Mammary epithelial cell (primary cell): Measurements from ENCODE around the gene TEX29.

ENCODE experiments used
- EZH2 ChIP-seq: IDR thresholded peaks from 2 replicates; pipeline ENCODE4 v1.6.1; 2012; ENCODE audit warnings: low read length, inconsistent platforms, borderline replicate concordance
- TF ChIP-seq, protein P1 (sequence below), 2 donors: IDR thresholded peaks in 1 of 2; conservative IDR thresholded peaks in 1 of 2; 2 replicates each; pipeline ENCODE4 v1.5.1; 2011 to 2012; ENCODE audit warnings: inconsistent platforms in 2 of 2, low read length in 2 of 2, mild to moderate bottlenecking in 2 of 2, control low read depth in 1 of 2, low read depth in 1 of 2; ENCODE audit not compliant: insufficient read depth in 1 of 2; ENCODE audit errors: extremely low read depth in 1 of 2

DNA sequence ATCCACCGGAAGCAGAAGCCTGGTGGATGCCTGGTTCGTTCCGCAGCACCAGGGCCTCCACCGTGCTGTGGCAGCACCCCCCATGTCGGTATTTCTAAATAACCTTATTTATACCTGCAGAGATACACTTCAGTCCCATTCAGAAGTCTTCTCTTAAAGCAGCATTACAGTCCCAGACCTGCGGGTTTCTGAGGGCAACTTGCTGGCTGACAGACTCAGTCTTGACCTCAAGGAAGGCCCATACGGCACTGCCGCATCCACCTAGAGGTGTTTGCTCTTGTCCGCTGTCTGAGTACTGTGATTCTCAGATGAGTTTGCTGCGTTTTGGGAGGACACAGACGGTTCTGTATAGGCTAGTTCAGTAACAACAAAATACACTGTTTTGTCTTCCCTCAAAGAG is 16.9 kb upstream of the TEX29 start:
- TF ChIP-seq, protein P1, sequence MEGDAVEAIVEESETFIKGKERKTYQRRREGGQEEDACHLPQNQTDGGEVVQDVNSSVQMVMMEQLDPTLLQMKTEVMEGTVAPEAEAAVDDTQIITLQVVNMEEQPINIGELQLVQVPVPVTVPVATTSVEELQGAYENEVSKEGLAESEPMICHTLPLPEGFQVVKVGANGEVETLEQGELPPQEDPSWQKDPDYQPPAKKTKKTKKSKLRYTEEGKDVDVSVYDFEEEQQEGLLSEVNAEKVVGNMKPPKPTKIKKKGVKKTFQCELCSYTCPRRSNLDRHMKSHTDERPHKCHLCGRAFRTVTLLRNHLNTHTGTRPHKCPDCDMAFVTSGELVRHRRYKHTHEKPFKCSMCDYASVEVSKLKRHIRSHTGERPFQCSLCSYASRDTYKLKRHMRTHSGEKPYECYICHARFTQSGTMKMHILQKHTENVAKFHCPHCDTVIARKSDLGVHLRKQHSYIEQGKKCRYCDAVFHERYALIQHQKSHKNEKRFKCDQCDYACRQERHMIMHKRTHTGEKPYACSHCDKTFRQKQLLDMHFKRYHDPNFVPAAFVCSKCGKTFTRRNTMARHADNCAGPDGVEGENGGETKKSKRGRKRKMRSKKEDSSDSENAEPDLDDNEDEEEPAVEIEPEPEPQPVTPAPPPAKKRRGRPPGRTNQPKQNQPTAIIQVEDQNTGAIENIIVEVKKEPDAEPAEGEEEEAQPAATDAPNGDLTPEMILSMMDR (conservative IDR thresholded peaks at IDR 0.05 in 1 of 2, IDR thresholded peaks at IDR 0.05 in 1 of 2; ENCODE audit: extremely low read depth in 1 of 2, insufficient read depth in 1 of 2, low read depth in 1 of 2, low read length in 2 of 2): no peak
- TF ChIP-seq EZH2: no peak
